ENCODE results near the gene AKR1A1. TPM values are rescaled to one million over a fixed set of nuclear protein-coding genes. Genes with fewer than 3 reads are reported as not detected.

The AKR1A1 gene
- total RNA-seq, 2 donors from 2014 or later: 77.8 to 90.5 TPM

DNA sequence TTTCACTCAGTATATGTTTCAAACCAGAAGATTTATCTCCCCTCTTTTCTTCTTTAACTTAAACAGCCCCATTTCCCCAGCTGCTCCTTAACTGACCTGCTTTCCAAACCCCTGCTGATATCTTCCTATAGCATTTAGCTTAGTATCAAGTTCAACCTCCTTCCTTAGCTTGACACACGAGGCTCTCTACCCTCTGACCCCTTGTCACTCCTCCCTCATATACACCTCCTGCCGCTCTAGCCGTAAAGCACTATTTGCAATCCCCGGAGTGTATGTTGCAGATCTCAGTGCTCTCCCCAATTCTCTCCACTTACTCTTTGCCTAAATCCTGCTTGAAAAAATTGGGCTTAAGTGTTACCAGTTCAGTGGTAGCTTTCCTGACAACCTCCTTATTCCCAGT is 13.7 kb upstream of the AKR1A1 start:
- H3K27ac ChIP-seq: no peak overlapping the region
- ATAC-seq (no peak), DNase-seq (no peak)
- no peak for TF ChIP-seq POLR2A (IDR thresholded peaks at IDR 0.05)
- TF ChIP-seq, protein P1, sequence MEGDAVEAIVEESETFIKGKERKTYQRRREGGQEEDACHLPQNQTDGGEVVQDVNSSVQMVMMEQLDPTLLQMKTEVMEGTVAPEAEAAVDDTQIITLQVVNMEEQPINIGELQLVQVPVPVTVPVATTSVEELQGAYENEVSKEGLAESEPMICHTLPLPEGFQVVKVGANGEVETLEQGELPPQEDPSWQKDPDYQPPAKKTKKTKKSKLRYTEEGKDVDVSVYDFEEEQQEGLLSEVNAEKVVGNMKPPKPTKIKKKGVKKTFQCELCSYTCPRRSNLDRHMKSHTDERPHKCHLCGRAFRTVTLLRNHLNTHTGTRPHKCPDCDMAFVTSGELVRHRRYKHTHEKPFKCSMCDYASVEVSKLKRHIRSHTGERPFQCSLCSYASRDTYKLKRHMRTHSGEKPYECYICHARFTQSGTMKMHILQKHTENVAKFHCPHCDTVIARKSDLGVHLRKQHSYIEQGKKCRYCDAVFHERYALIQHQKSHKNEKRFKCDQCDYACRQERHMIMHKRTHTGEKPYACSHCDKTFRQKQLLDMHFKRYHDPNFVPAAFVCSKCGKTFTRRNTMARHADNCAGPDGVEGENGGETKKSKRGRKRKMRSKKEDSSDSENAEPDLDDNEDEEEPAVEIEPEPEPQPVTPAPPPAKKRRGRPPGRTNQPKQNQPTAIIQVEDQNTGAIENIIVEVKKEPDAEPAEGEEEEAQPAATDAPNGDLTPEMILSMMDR (IDR thresholded peaks at IDR 0.05): no peak
- H3K4me3 ChIP-seq: no peak overlapping the region
- no peaks in the 10 kb centered on the region for H3K36me3 ChIP-seq (replicated peaks in 1 of 2; ENCODE audit: insufficient read depth in 1 of 2, low read depth in 2 of 2)
- H3K9me3 ChIP-seq: no peaks in the 10 kb centered on the region
- intact Hi-C loops (cut with DNase I): no loop called here
- WGBS, 2 donors: 72 to 75% methylated on average over 4 of the region's 4 CpGs
- no peaks in the 10 kb centered on the region for H3K4me1 ChIP-seq
- no peaks in the 10 kb centered on the region for H3K27me3 ChIP-seq

DNA sequence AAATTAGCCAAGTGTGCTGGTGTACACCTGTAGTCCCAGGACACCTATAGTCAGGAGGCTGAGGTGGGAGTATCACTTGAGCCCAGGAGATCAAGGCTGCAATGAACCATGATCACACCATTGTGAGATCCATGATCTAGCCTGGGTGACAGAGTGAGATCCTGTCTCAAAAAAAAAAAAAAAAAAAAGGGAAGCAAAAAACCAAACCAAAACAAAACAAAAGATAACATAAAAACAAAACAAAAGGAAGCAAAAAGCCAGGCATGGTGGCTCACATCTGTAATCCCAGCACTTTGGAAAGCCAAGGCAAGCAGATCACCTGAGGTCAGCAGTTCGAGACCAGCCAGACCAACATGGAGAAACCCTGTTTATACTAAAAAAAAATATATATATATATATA is 9.4 kb upstream of the AKR1A1 start:
- intact Hi-C loops (cut with DNase I): no loop called here
- no peak overlapping the region for H3K27ac ChIP-seq

DNA sequence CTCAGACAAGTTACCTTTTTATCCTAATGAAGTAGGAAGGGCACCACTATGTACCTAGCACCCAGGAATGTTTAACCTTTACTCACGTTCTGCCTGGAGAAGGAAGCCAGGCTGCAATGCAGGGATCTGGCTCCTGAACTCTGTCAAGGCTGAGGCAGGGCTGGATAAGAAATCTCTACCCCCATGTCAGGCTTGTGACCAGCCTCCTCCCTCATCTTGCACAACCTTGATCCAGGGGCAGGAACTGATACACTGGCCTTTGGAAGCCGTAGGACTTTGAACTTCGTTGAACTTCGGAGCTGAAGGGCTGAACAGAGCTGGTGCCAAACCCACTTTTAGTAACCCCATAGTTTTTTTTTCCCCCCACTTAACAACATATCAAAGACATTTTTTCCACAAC is 8.0 kb upstream of the AKR1A1 start:
- Histone ChIP-seq H3K9me3 (no peaks in the 10 kb centered on the region), H3K4me1 (peaks cover 9% of the 10 kb centered on the region), H3K4me3 (no peak overlapping the region), H3K36me3 (replicated peaks in 1 of 2; ENCODE audit: insufficient read depth in 1 of 2, low read depth in 2 of 2) (no peaks in the 10 kb centered on the region), H3K27me3 (no peaks in the 10 kb centered on the region), H3K27ac (peak overlapping the region in 3 of 4 donors; percentile 5 to 71 (median 10))
- intact Hi-C loops (cut with DNase I): no loop called here
- DNase-seq (peak; percentile 30 to 67 (median 55)), ATAC-seq (peak; percentile 73)
- 15 to 26% methylated on average over 4 of the region's 4 CpGs for WGBS, 2 donors
- no peak for TF ChIP-seq POLR2A (IDR thresholded peaks at IDR 0.05)
- TF ChIP-seq, protein P1 (IDR thresholded peaks at IDR 0.05): no peak

More for the DNA sequence above, 9.4 kb upstream of the AKR1A1 start:
- Histone ChIP-seq H3K9me3 (no peaks in the 10 kb centered on the region), H3K4me1 (peaks cover 9% of the 10 kb centered on the region), H3K4me3 (no peak overlapping the region), H3K27me3 (no peaks in the 10 kb centered on the region), H3K36me3 (replicated peaks in 1 of 2; ENCODE audit: insufficient read depth in 1 of 2, low read depth in 2 of 2) (no peaks in the 10 kb centered on the region)
- no peak for DNase-seq
- ATAC-seq: no peak
- no peak for TF ChIP-seq POLR2A (IDR thresholded peaks at IDR 0.05)
- TF ChIP-seq, protein P1 (IDR thresholded peaks at IDR 0.05): no peak
- 91 to 100% methylated on average over 1 of the region's 1 CpG for WGBS, 2 donors

DNA sequence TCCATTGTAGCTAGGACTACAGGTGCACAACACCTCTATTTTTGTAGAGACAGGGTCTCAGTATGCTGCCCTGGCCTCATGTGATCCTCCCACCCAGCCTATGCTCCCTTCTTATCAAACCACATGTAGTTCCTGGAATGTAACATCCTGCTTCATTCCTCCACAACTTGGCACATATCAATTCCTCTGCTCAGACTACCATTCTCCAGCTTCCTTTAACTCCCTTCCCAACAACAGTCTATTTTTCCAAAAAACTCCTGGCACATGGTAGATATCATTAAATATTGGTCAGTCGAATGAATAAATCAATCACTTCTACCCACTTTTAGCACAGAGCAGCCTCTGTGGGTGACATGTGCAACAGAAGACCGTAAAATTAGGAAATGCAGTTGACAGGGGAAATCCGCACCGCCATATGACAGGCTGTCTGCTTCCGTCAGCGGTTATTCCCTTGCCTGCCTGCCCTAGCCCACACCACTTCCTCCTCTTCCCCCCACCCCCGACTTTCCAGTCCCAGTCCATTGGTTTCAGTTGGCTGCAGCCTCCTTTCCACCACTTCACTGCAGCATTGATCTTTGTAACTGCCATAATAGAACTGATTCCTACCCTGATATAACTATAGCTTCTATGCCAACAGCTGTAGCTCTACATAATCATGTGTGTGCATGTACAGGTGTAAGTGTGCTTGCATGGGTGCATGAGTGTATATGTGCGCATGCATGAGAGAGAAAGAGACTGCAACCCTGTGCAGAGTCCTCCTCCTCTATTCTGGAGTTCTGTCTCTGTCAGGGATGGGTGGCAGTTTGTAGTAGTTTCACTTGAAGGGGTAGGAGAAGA is 6.8 kb upstream of the AKR1A1 start:
- no peak overlapping the region for H3K4me3 ChIP-seq
- TF ChIP-seq, protein P1 (IDR thresholded peaks at IDR 0.05): no peak
- no peak for TF ChIP-seq POLR2A (IDR thresholded peaks at IDR 0.05)

More for the DNA sequence above, 6.8 kb upstream of the AKR1A1 start:
- Histone ChIP-seq H3K27me3 (no peaks in the 10 kb centered on the region), H3K9me3 (no peaks in the 10 kb centered on the region), H3K4me1 (peaks cover 9% of the 10 kb centered on the region), H3K36me3 (replicated peaks in 1 of 2; ENCODE audit: insufficient read depth in 1 of 2, low read depth in 2 of 2) (no peaks in the 10 kb centered on the region), H3K27ac (peak overlapping the region in 2 of 4 donors; percentile 70 to 71)
- DNase-seq (peak; percentile 23 to 79 (median 43)), ATAC-seq (peak; percentile 73)
- WGBS, 2 donors: 55 to 58% methylated on average over 8 of the region's 8 CpGs
- intact Hi-C loops (cut with DNase I): no loop called here
